ENCODE results near the gene RGS14. TPM values are rescaled to one million over a fixed set of nuclear protein-coding genes. Genes with fewer than 3 reads are reported as not detected.

The RGS14 gene
- total RNA-seq, 4 donors from 2014 or later: 3.7 to 18.3 (median 11.9) TPM

DNA sequence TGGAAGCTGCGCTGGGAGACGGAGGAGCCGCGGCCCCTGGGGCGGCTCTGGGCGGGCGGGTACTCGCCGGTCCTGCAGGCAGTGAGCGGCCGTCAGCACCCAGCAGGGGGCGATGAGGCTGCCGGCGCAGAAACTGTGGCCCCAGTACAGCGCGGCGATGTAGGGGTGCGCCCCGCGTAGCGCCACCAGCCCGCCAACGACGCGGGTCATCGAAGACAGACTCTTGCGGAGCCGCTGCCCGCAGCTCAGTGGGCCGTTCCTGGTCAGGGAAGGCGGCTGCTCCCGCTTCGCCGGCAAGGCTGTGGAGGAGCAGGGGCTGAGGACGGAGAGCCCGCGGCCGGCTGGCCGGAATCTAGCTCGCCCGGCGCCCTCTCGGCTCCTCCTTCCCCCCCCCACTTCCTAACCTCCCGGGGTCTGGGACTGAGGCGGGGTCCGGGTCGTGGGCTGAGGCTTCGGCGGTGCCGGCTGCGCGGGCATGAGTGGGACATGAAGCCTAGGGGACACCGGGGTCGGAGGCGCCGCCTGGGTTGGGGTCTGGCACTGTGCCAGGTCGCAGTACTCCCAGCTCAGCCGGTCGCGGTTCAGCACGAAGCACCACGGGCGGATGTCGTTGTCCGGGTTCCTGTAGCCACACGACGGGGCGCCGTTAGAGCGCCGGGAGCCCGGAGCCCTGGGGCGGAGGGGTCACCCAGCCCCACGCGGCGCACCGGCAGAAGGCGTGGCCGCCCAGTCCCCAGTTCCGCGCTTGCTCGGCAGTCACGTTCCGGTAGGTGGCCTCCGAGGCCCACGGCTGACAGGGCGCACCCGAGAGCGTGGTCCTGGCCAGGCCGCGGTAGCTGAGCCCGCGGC is 46.3 kb downstream of the RGS14 start:
- Histone ChIP-seq H3K4me1 (peaks cover 34 to 48% (median 42%) of the 10 kb centered on the region in 4 donors), H3K4me3 (peak overlapping the region; percentile 53 to 58 (median 57)), H3K27ac (replicated peaks in 1 of 4) (no peak overlapping the region), H3K27me3 (peaks cover 13 to 72% (median 49%) of the 10 kb centered on the region in 4 donors), H3K9me3 (no peaks in the 10 kb centered on the region), H3K36me3 (no peaks in the 10 kb centered on the region)
- DNase-seq (ENCODE audit: extremely low spot score): peak; percentile 94
- TF ChIP-seq, protein P1, sequence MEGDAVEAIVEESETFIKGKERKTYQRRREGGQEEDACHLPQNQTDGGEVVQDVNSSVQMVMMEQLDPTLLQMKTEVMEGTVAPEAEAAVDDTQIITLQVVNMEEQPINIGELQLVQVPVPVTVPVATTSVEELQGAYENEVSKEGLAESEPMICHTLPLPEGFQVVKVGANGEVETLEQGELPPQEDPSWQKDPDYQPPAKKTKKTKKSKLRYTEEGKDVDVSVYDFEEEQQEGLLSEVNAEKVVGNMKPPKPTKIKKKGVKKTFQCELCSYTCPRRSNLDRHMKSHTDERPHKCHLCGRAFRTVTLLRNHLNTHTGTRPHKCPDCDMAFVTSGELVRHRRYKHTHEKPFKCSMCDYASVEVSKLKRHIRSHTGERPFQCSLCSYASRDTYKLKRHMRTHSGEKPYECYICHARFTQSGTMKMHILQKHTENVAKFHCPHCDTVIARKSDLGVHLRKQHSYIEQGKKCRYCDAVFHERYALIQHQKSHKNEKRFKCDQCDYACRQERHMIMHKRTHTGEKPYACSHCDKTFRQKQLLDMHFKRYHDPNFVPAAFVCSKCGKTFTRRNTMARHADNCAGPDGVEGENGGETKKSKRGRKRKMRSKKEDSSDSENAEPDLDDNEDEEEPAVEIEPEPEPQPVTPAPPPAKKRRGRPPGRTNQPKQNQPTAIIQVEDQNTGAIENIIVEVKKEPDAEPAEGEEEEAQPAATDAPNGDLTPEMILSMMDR (IDR thresholded peaks at IDR 0.05): peak; percentile 62 to 83 (median 74)
- TF ChIP-seq POLR2AphosphoS5 (IDR thresholded peaks at IDR 0.05): peak; percentile 50 to 70
- no peak for TF ChIP-seq POLR2A (IDR thresholded peaks at IDR 0.05; ENCODE audit: low read depth)
- no peak for TF ChIP-seq EP300 (IDR thresholded peaks at IDR 0.05)
- WGBS: 2% methylated on average over 10 of the region's 93 CpGs
- intact Hi-C loops (cut with DNase I): loop anchor here (1.0 to 5.0 kb wide), 2 partner anchors 50 to 98 kb away; no protein-coding TSS in a partner anchor

DNA sequence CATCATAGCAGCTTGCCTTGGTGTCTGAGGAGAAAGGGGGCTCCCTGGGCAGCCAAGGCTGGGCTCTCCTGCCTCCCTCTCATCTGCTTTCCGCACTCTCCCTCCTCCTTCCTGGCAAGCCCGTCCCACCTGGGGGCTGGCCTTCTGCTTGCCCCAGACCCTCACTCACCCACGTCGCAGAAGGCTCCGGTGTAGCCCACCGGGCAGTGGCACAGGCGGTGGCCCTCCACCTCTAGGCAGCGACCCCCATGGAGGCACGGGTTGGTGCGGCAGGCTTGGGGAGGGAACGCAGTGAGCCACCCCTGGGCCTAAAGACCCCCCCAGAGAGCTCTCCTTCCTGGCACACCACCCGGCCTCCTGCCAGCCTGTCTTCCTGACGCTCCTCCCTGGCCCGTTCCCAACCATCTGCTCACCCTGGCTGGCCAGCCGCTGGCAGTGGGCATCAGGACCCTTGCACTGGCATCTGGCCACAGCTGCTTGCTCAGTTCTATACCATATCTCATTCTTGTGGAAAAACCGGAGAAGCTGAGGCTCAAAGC is 47.0 kb downstream of the RGS14 start:
- DNase-seq (ENCODE audit: extremely low spot score): no peak
- no peaks in the 10 kb centered on the region for H3K36me3 ChIP-seq
- WGBS: 45% methylated on average over 13 of the region's 16 CpGs
- no peak overlapping the region for H3K27ac ChIP-seq (replicated peaks in 1 of 4)
- intact Hi-C loops (cut with DNase I): loop anchor here (5.0 kb wide), 1 partner anchor 98 kb away; no protein-coding TSS in a partner anchor
- no peaks in the 10 kb centered on the region for H3K9me3 ChIP-seq
- H3K4me1 ChIP-seq: peaks cover 34 to 45% (median 41%) of the 10 kb centered on the region in 4 donors
- H3K4me3 ChIP-seq: peak overlapping the region; percentile 53 to 58 (median 57)
- TF ChIP-seq EP300 (IDR thresholded peaks at IDR 0.05): no peak
- no peak for TF ChIP-seq POLR2AphosphoS5 (IDR thresholded peaks at IDR 0.05)
- TF ChIP-seq, protein P1 (IDR thresholded peaks at IDR 0.05): no peak
- TF ChIP-seq POLR2A (IDR thresholded peaks at IDR 0.05; ENCODE audit: low read depth): no peak
- H3K27me3 ChIP-seq: peaks cover 13 to 65% (median 42%) of the 10 kb centered on the region in 4 donors

DNA sequence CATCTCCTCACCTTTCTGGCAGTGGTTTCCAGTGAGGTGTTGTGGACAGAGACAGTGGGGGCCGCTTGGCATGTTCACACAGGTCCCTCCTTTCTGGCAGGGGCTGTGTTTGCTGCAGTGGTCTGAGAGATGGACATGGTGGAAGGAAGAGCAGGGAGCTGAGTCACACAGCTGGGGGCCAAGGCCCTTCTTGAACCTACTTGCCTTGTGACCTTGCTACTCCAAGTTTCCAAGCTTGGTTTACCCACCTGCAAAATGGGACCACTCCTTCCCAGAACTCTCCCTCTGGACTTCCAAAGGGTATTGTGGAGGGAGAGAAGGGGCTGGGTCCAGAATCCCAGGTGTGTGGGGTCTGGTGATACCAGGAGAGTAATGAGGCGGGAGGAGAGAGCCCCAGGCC is 47.6 kb downstream of the RGS14 start:
- H3K4me1 ChIP-seq: peaks cover 28 to 39% (median 35%) of the 10 kb centered on the region in 4 donors
- intact Hi-C loops (cut with DNase I): no loop called here
- peaks cover 9 to 59% (median 36%) of the 10 kb centered on the region in 4 donors for H3K27me3 ChIP-seq
- no peak overlapping the region for H3K4me3 ChIP-seq
- H3K9me3 ChIP-seq: no peaks in the 10 kb centered on the region
- no peaks in the 10 kb centered on the region for H3K36me3 ChIP-seq
- DNase-seq (ENCODE audit: extremely low spot score): no peak
- no peak overlapping the region for H3K27ac ChIP-seq (replicated peaks in 1 of 4)
- no peak for TF ChIP-seq POLR2AphosphoS5 (IDR thresholded peaks at IDR 0.05)
- TF ChIP-seq, protein P1 (IDR thresholded peaks at IDR 0.05): no peak
- no peak for TF ChIP-seq EP300 (IDR thresholded peaks at IDR 0.05)
- WGBS: 86% methylated on average over 1 of the region's 2 CpGs

DNA sequence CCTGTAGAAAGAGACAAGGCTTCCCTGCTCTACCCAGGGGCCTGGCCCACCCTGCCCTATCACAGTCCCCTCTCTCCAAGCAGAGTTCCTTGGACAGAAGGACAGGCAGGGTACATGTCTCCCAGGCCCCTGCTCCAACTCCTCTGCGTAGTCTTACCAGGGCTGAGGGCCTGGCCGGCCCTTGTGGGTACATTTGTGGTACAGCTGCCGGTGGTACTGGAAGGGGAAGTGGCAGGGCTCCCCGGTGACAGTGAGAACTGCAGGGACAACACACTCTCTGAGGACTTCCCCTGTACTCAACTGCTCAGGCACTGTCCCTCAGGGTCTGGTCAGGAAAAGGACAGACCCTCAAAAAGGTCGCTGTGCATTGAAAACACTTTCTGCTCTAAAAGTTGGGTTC is 48.1 kb downstream of the RGS14 start:
- H3K4me3 ChIP-seq: no peak overlapping the region
- no peaks in the 10 kb centered on the region for H3K36me3 ChIP-seq
- TF ChIP-seq POLR2AphosphoS5 (IDR thresholded peaks at IDR 0.05) (no peak), EP300 (IDR thresholded peaks at IDR 0.05) (no peak), POLR2A (IDR thresholded peaks at IDR 0.05; ENCODE audit: low read depth) (no peak)
- TF ChIP-seq, protein P1 (IDR thresholded peaks at IDR 0.05): no peak
- intact Hi-C loops (cut with DNase I): no loop called here
- H3K9me3 ChIP-seq: no peaks in the 10 kb centered on the region
- no peak overlapping the region for H3K27ac ChIP-seq (replicated peaks in 1 of 4)
- no peak for DNase-seq (ENCODE audit: extremely low spot score)
- WGBS: 40% methylated on average over 1 of the region's 5 CpGs
- H3K27me3 ChIP-seq: peaks cover 7 to 54% (median 31%) of the 10 kb centered on the region in 4 donors
- H3K4me1 ChIP-seq: peaks cover 27 to 36% (median 32%) of the 10 kb centered on the region in 4 donors
